ENCODE results near the gene PYGB. TPM values are rescaled to one million over a fixed set of nuclear protein-coding genes. Genes with fewer than 3 reads are reported as not detected.

PYGB gene
- total RNA-seq, 8 experiments from 2014 or later, result 40.5 to 140 (median 65.8) TPM

DNA sequence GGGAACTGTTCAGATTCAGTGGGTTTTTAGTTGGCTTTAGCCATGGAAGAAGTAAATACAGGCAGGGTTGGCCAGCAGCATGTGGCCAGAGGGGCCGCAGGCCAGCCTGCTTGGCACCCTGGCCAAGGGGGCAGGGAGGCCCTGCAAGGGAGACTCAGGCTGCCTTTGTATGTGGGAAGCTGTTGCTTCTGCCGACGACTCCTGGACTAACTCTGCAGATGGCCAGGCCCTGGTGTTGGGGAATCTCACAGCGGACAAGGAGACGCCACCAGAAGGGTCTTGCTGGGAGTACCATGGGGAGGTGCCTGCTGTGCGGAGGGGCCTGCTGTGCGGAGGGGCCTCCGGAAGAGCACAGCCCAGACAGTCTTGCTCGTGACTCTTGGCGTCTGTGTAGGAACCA is 25.2 kb downstream of the PYGB start:
- H3K4me1 ChIP-seq (replicated peaks in 1 of 2), result no peaks in the 10 kb centered on the region
- WGBS, 10 experiments, result 29 to 100% (median 88%) methylated on average over 1 to 7 of the region's 10 CpGs; no CpG with 5 or more reads in 5 of the 10 experiments
- in situ Hi-C loops (cut with MboI; ENCODE audit: low pct_unique_long_range_greater_than_20kb in 2 of 9, low sequenced_read_pairs in 9 of 9, unreplicated experiment in 9 of 9), result loop anchor here in 1 of 9 experiments (25.0 kb wide), 1 partner anchor 164 kb away; no protein-coding TSS in a partner anchor
- ATAC-seq (replicated peaks in 6 of 8), result peak in 1 of 8 experiments; percentile 18
- H3K4me3 ChIP-seq, result no peak overlapping the region
- H3K27ac ChIP-seq, result no peak overlapping the region

DNA sequence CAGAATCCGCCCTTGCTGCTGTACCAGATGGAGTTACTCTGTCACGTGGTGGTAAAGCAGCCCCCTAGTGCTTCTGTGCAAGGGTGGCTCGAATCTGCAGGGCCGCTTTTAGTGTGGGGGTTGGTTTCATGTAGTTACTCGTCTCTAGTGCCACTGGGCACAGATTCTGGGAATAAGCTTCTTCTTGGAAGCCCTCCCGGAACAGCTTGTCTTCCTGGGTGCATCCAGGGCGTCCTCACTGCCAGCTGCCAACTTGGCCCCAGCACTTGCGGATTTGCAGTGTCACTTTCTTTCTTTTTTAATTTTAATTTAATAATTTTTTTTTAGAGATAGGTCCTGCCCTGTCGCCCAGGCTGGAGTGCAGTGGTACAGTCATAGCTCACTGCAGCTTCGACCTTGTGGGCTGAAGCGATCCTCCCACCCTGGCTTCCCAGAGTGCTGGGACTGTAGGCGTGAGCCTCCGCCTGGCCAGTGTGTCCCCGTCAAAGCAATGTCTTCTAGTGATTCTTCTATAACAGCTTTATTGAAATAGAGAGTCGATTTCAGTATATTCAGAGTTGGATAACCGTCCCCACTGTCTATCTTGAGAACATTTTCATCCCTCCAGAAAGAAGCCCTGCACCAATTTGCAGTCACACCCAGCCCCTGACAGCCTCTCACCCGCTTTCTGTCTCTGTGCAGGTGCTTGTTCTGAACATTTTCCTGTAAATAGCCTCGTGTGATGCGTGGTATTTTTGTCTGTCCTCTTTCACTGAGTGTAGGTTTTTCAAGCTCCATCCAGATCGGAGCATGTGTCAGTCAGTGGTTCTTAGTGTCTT is 25.9 kb downstream of the PYGB start:
- H3K4me3 ChIP-seq, result no peak overlapping the region
- ATAC-seq (replicated peaks in 6 of 8), result no peak
- in situ Hi-C loops (cut with MboI; ENCODE audit: low pct_unique_long_range_greater_than_20kb in 2 of 9, low sequenced_read_pairs in 9 of 9, unreplicated experiment in 9 of 9), result loop anchor here in 1 of 9 experiments (25.0 kb wide), 1 partner anchor 164 kb away; no protein-coding TSS in a partner anchor
- H3K27ac ChIP-seq, result no peak overlapping the region
- WGBS, 10 experiments, result 59 to 100% (median 91%) methylated on average over 2 to 13 of the region's 20 CpGs
- no peaks in the 10 kb centered on the region for H3K4me1 ChIP-seq (replicated peaks in 1 of 2)

DNA sequence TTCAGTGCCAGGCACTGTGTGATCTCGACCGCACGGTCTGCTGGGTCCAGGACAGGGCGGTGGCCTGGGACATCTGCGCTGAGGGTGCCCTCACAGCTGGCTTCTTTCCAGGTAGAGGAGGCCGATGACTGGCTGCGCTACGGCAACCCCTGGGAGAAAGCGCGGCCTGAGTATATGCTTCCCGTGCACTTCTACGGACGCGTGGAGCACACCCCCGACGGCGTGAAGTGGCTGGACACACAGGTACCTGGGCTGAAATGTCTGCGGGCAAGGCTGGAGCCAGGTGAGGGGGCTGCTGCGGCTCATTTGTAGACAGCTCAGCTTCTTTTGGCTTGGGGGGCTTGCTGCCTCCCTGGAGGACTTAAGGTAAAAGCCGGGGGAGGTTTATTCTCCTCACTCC is 26.6 kb downstream of the PYGB start:
- WGBS, 10 experiments, result 73 to 100% (median 100%) methylated on average over 1 to 5 of the region's 20 CpGs; no CpG with 5 or more reads in 5 of the 10 experiments
- no peak for ATAC-seq (replicated peaks in 6 of 8)
- in situ Hi-C loops (cut with MboI; ENCODE audit: low pct_unique_long_range_greater_than_20kb in 2 of 9, low sequenced_read_pairs in 9 of 9, unreplicated experiment in 9 of 9), result loop anchor here in 1 of 9 experiments (25.0 kb wide), 1 partner anchor 163 kb away; no protein-coding TSS in a partner anchor

DNA sequence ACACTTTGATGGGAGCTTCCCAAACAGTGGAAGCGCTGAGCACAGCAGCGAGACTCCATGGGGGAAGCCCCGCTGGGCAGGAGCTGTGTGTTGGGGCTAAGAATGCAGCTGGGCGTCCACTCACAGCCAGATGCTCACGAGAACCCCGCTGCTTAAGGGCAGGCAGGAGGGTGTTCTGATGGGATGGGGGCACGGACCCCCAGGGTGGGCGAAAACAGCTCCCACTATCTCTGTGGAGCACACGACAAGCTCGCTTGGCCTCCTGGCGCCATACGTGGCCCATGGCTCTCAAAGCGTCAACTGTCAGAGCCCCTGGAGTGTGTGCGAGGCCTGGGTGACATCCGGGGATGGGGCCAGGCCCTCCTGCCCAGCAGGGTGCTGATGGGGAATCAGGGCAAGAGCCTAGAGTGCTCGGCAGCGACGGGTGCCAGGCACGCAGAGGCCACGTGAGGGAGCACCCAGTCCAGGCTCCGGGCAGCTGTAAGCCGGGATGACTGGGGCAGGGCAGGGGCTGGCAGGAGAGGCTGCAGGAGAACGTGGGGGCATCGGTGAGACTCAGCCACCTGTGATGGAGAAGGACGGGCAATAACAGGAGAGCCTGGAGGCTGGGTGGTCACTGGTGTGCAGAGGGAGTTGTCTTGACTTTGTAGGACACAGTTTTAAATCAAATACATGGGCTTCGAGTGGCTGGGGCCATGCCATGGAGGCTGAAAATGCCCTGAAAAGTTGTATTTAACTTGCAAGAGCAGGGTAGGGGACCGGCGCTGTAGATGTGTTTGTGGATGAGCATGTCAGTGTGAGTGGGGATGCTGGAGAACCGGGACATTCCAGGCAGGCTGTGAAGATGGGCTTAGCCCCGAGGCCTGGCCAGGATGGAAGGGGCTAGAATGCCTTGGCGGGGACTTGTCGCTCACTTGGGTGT is 27.3 kb downstream of the PYGB start:
- WGBS, 10 experiments, result 77 to 100% (median 90%) methylated on average over 2 to 6 of the region's 32 CpGs; no CpG with 5 or more reads in 4 of the 10 experiments
- no peaks in the 10 kb centered on the region for H3K4me1 ChIP-seq (replicated peaks in 1 of 2)
- no peak for ATAC-seq (replicated peaks in 6 of 8)
- no peak overlapping the region for H3K4me3 ChIP-seq
- no peak overlapping the region for H3K27ac ChIP-seq
- in situ Hi-C loops (cut with MboI; ENCODE audit: low pct_unique_long_range_greater_than_20kb in 2 of 9, low sequenced_read_pairs in 9 of 9, unreplicated experiment in 9 of 9), result loop anchor here in 2 of 9 experiments (25.0 kb wide), 2 partner anchors 112 to 162 kb away; partner anchors contain the start of gene ABHD12 (in 1 of the 2)

More for the DNA sequence above, 26.6 kb downstream of the PYGB start:
- H3K27ac ChIP-seq, result no peak overlapping the region
- H3K4me1 ChIP-seq (replicated peaks in 1 of 2), result no peaks in the 10 kb centered on the region
- no peak overlapping the region for H3K4me3 ChIP-seq

DNA sequence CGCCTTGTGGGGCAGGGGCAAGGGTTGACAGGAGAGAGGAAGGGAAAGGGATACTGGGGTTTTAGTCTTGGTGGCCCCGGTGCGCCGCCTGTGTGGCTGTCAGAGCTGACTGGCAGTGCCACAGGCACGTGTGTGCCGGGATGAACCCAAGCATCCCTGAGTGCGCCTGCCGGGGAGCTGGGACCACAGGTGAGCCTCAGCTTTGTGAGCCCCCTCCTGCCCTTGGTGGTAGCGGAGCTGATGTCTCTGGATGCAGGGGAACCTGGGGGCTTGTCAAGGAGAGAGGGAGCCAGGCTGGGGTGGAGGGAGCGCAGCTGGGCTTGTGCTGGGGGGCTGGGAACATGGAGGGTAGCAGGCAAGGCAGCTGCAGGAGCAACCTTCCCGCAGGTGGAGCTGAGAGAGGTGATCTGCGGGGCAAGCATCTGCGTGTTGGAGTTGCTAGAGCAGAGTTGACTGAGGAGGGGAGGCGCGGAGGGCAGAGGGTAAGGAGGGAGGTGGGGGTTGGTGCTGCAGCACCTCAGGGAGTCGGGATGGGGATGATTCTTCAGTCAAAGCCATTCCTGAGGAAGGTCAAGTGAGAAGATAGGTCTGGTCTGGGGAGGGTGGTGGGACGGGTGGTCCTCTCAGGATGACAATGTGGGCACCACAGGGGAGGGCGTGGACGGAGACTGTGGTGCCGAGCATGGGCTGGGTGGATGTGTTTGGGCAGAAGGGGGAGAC is 28.1 kb downstream of the PYGB start:
- in situ Hi-C loops (cut with MboI; ENCODE audit: low pct_unique_long_range_greater_than_20kb in 2 of 9, low sequenced_read_pairs in 9 of 9, unreplicated experiment in 9 of 9), result loop anchor here in 1 of 9 experiments (25.0 kb wide), 1 partner anchor 111 kb away; the partner anchor contains the start of gene ABHD12
- Histone ChIP-seq H3K4me1 (replicated peaks in 1 of 2) (no peaks in the 10 kb centered on the region), H3K4me3 (no peak overlapping the region), H3K27ac (no peak overlapping the region)
- no peak for ATAC-seq (replicated peaks in 6 of 8)
- WGBS, 10 experiments, result 100% methylated on average over 1 to 2 of the region's 20 CpGs; no CpG with 5 or more reads in 7 of the 10 experiments

- Histone ChIP-seq H3K4me3 (no peak overlapping the region), H3K27ac (no peak overlapping the region), H3K4me1 (replicated peaks in 1 of 2) (no peaks in the 10 kb centered on the region)
- WGBS, 10 experiments, result 100% methylated on average over 1 of the region's 24 CpGs; no CpG with 5 or more reads in 9 of the 10 experiments
- ATAC-seq (replicated peaks in 6 of 8), result no peak
- in situ Hi-C loops (cut with MboI; ENCODE audit: low pct_unique_long_range_greater_than_20kb in 2 of 9, low sequenced_read_pairs in 9 of 9, unreplicated experiment in 9 of 9), result loop anchor here in 1 of 9 experiments (25.0 kb wide), 1 partner anchor 111 kb away; the partner anchor contains the start of gene ABHD12
Observed at GRCh38 chr20:25276533-25277050, 28.7 kb downstream of the PYGB start.

GRCh38 chr20:25277051-25277801 is 29.3 kb downstream of the PYGB start:
- no peak for ATAC-seq (replicated peaks in 6 of 8)
- in situ Hi-C loops (cut with MboI; ENCODE audit: low pct_unique_long_range_greater_than_20kb in 2 of 9, low sequenced_read_pairs in 9 of 9, unreplicated experiment in 9 of 9), result loop anchor here in 1 of 9 experiments (25.0 kb wide), 1 partner anchor 110 kb away; the partner anchor contains the start of gene ABHD12
- no peak overlapping the region for H3K4me3 ChIP-seq
- no peak overlapping the region for H3K27ac ChIP-seq
- whole genome bisulfite sequencing, 10 experiments, result 96 to 100% (median 100%) methylated on average over 1 to 7 of the region's 24 CpGs; no CpG with 5 or more reads in 3 of the 10 experiments
- H3K4me1 ChIP-seq (replicated peaks in 1 of 2), result no peaks in the 10 kb centered on the region

DNA sequence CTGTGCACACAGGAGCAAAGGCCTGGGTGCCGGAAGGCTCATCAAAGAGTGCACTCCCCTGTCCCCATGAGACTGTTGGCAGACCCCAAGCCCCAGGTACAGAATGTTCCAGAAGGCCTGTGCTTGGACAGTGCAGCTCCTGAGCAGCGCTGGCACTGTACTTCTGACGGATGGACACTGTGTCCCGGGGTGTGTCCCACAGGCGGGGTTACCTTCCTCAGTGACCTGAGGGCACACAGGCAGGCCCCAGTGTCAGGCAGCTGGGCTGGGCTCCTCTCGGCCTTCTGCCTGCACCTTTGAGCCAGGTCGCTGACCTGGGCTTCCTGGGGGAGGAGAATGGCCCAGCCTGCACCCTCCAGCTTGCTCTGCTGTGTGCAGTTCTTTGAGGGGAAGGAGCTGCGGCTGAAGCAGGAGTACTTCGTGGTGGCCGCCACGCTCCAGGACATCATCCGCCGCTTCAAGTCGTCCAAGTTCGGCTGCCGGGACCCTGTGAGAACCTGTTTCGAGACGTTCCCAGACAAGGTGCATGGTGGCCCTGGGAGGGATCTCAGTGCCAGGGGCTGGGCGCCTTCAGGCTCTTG is 30.1 kb downstream of the PYGB start:
- no peak overlapping the region for H3K4me3 ChIP-seq
- no peak overlapping the region for H3K27ac ChIP-seq
- no peak for ATAC-seq (replicated peaks in 6 of 8)
- in situ Hi-C loops (cut with MboI; ENCODE audit: low pct_unique_long_range_greater_than_20kb in 2 of 9, low sequenced_read_pairs in 9 of 9, unreplicated experiment in 9 of 9), result loop anchor here in 1 of 9 experiments (25.0 kb wide), 1 partner anchor 109 kb away; the partner anchor contains the start of gene ABHD12
- WGBS, 10 experiments, result 90 to 100% (median 97%) methylated on average over 1 to 12 of the region's 19 CpGs; no CpG with 5 or more reads in 4 of the 10 experiments
- no peaks in the 10 kb centered on the region for H3K4me1 ChIP-seq (replicated peaks in 1 of 2)

DNA sequence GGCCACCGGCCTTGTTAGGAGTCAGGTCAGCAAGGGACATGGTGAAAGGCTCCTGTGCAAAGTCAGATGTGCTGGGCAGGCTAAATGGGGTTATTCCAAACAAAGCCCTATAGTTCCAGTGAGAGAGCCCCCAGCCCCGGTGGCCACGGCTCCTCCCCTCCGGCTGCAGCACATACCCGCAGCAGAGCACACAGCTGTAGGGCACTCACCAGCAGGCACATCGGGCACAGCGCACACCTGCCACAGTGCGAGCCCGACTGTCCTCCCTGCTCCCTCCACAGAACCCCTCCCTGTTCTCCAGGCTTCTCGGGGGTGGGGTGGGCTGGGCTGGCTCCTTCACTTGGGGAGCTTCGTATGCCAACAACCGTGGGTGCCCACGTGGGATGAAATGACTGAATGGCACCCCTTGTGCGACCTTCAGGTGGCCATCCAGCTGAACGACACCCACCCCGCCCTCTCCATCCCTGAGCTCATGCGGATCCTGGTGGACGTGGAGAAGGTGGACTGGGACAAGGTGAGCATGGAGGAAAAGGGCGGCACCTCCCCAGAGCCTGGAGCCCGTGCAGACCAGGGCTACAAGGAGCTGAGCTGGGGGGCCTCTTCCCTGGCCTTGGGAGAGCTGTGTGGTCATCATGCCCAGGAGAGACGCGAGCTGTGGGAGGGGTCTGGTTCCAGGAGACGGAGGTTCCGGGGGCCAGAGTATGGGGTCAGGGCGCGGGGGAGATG is 30.9 kb downstream of the PYGB start:
- no peak for ATAC-seq (replicated peaks in 6 of 8)
- in situ Hi-C loops (cut with MboI; ENCODE audit: low pct_unique_long_range_greater_than_20kb in 2 of 9, low sequenced_read_pairs in 9 of 9, unreplicated experiment in 9 of 9), result loop anchor here in 1 of 9 experiments (25.0 kb wide), 1 partner anchor 109 kb away; the partner anchor contains the start of gene ABHD12
- 97 to 100% methylated on average over 4 to 6 of the region's 26 CpGs; no CpG with 5 or more reads in 8 of the 10 experiments for WGBS, 10 experiments
- Histone ChIP-seq H3K27ac (no peak overlapping the region), H3K4me1 (replicated peaks in 1 of 2) (no peaks in the 10 kb centered on the region), H3K4me3 (no peak overlapping the region)

- Histone ChIP-seq H3K4me1 (replicated peaks in 1 of 2) (no peaks in the 10 kb centered on the region), H3K4me3 (no peak overlapping the region), H3K27ac (no peak overlapping the region)
- in situ Hi-C loops (cut with MboI; ENCODE audit: low pct_unique_long_range_greater_than_20kb in 2 of 9, low sequenced_read_pairs in 9 of 9, unreplicated experiment in 9 of 9), result loop anchor here in 1 of 9 experiments (25.0 kb wide), 1 partner anchor 108 kb away; the partner anchor contains the start of gene ABHD12
- no peak for ATAC-seq (replicated peaks in 6 of 8)
- 76 to 100% (median 89%) methylated on average over 1 to 5 of the region's 9 CpGs; no CpG with 5 or more reads in 2 of the 10 experiments for WGBS, 10 experiments
Observed at GRCh38 chr20:25279403-25279802, 31.5 kb downstream of the PYGB start.
